Caco-2 (cell line): ENCODE results near the gene NDC80. TPM values are rescaled to one million over a fixed set of nuclear protein-coding genes. Genes with fewer than 3 reads are reported as not detected.
A peak's percentile ranks its signal among the peaks of the same experiment; 100 is the strongest.

Source experiments
- BruUV-seq: library from RNA; stranded (reverse); fragments of 400-500 nt; replicated peaks from 2 replicates; lab custom pipeline; 2021; lab: Mats Ljungman, UMichigan
- CTCF ChIA-PET: fragments of 300-600 bp; sonication (Branson Sonifier 250); formaldehyde crosslinking; loops from one replicate; lab custom pipeline; 2022; ENCODE audit warnings: antibody characterized with exemption; lab: Charles Lee
- POLR2A ChIA-PET: fragments of 300-600 bp; sonication (Branson Sonifier 250); formaldehyde crosslinking; loops from one replicate; lab custom pipeline; 2022; ENCODE audit warnings: antibody characterized with exemption; lab: Charles Lee
- DNase-seq, 2 experiments: peaks; one replicate each; pipeline versions ENCODE4 v3.0.0 to v3.0.0-alpha.2; 2020 to 2022
- H3K27me3 ChIP-seq: replicated peaks from 2 replicates; pipeline ENCODE4 v1.6.0; 2011; ENCODE audit warnings: low read length; ENCODE audit not compliant: control insufficient read depth, insufficient read depth
- H3K36me3 ChIP-seq: 2 replicates; pipeline ENCODE4 v1.5.1; 2011; ENCODE audit warnings: low read length; ENCODE audit not compliant: control insufficient read depth, insufficient read depth
- H3K4me1 ChIP-seq: fragments of 250-450 bp; sonication (Bioruptor Pico); 2 replicates; pipeline ENCODE4 v1.5.1; 2020; ENCODE audit warnings: mild to moderate bottlenecking
- H3K4me3 ChIP-seq: 2 replicates; pipeline ENCODE4 v1.5.1; 2011; ENCODE audit warnings: low read depth, mild to moderate bottlenecking, control low read depth, low read length
- H3K9me3 ChIP-seq: fragments of 250-450 bp; sonication (Bioruptor Pico); 2 replicates; pipeline ENCODE4 v1.5.1; 2020; ENCODE audit warnings: mild to moderate bottlenecking, moderate library complexity
- H3K27ac Mint-ChIP-seq: one replicate; pipeline ENCODE4 v1.8.0; 2022; ENCODE audit warnings: mixed read lengths; ENCODE audit not compliant: unreplicated experiment
- H3K27me3 Mint-ChIP-seq: one replicate; pipeline ENCODE4 v1.8.0; 2022; ENCODE audit warnings: mixed read lengths; ENCODE audit not compliant: insufficient read depth, unreplicated experiment
- H3K36me3 Mint-ChIP-seq: one replicate; pipeline ENCODE4 v1.8.0; 2022; ENCODE audit warnings: mild to moderate bottlenecking, mixed read lengths; ENCODE audit not compliant: insufficient read depth, unreplicated experiment
- H3K4me1 Mint-ChIP-seq: one replicate; pipeline ENCODE4 v1.8.0; 2022; ENCODE audit warnings: low read depth, mixed read lengths; ENCODE audit not compliant: unreplicated experiment
- H3K4me3 Mint-ChIP-seq: one replicate; pipeline ENCODE4 v1.8.0; 2022; ENCODE audit warnings: mild to moderate bottlenecking, moderate library complexity, mixed read lengths; ENCODE audit not compliant: unreplicated experiment
- H3K9me3 Mint-ChIP-seq: one replicate; pipeline ENCODE4 v1.8.0; 2022; ENCODE audit warnings: mixed read lengths; ENCODE audit not compliant: unreplicated experiment
- intact Hi-C: fragments of 100-400 bp; cut with micrococcal nuclease; formaldehyde crosslinking; loops from one replicate; pipeline ENCODE4 v1.10.0; 2022; ENCODE audit not compliant: unreplicated experiment
- total RNA-seq: library from RNA; stranded (reverse); gene quantifications from 2 replicates; pipeline ENCODE4 v1.2.3, GENCODE V29; 2022
- TF ChIP-seq, protein P1 (sequence below), 2 experiments: fragments of 200-600 bp in 1 of 2; IDR thresholded peaks; 1 replicate in 1 of 2; 2 replicates in 1 of 2; pipeline versions ENCODE4 v1.5.1 to v1.8.0; 2011 to 2022; ENCODE audit warnings: antibody characterized with exemption in 1 of 2, control low read depth in 1 of 2, inconsistent platforms in 1 of 2, low read depth in 1 of 2, low read length in 1 of 2, mild to moderate bottlenecking in 1 of 2, moderate library complexity in 1 of 2; ENCODE audit not compliant: insufficient read depth in 1 of 2, severe bottlenecking in 1 of 2, unreplicated experiment in 1 of 2

The NDC80 gene
- total RNA-seq, 1 experiment from 2014 or later = 52.6 TPM

DNA sequence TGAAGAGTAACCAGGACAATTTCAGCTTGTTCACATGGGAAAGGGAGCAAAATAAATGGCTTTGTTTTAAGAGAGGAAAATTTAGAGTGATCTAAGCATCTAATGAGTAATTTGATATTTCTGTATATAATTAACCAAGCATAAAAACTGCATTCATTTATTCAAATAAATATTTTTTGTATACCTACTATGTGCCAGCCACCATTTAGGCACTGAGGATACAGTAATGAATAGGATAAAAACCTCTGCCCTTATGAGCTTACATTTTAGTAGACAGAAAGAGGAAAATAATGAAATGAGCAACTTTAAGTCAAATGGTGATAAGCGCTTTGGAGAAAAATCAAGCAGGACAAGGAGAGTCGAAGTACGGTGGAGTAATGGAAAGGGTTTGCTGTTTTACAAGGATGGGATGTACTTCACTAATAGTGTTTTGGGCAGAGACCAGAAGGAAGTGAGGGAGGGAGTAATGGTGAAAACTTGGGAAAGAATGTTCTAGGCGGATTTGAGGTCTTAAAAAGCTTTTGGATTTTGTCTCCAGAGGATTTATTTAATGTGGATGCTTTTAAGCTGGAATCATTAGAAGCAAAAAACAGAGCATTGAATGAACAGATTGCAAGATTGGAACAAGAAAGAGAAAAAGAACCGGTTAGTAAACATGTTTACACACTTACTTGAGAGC lies 17.4 kb downstream of the NDC80 start:
- H3K27ac Mint-ChIP-seq = peak overlapping the region; percentile 27
- TF ChIP-seq, protein P1, sequence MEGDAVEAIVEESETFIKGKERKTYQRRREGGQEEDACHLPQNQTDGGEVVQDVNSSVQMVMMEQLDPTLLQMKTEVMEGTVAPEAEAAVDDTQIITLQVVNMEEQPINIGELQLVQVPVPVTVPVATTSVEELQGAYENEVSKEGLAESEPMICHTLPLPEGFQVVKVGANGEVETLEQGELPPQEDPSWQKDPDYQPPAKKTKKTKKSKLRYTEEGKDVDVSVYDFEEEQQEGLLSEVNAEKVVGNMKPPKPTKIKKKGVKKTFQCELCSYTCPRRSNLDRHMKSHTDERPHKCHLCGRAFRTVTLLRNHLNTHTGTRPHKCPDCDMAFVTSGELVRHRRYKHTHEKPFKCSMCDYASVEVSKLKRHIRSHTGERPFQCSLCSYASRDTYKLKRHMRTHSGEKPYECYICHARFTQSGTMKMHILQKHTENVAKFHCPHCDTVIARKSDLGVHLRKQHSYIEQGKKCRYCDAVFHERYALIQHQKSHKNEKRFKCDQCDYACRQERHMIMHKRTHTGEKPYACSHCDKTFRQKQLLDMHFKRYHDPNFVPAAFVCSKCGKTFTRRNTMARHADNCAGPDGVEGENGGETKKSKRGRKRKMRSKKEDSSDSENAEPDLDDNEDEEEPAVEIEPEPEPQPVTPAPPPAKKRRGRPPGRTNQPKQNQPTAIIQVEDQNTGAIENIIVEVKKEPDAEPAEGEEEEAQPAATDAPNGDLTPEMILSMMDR (IDR thresholded peaks at IDR 0.05; ENCODE audit: insufficient read depth in 1 of 2, low read depth in 1 of 2, low read length in 1 of 2, severe bottlenecking in 1 of 2, unreplicated experiment in 1 of 2) = no peak
- H3K36me3 Mint-ChIP-seq = peaks cover 49% of the 10 kb centered on the region
- intact Hi-C loops = no loop called here
- ChIA-PET POLR2A (no interaction called here), CTCF (no interaction called here)
- no peak overlapping the region for H3K4me3 Mint-ChIP-seq
- H3K9me3 Mint-ChIP-seq = no peaks in the 10 kb centered on the region
- no peaks in the 10 kb centered on the region for H3K27me3 ChIP-seq
- H3K27me3 Mint-ChIP-seq = no peaks in the 10 kb centered on the region
- no peaks in the 10 kb centered on the region for H3K4me1 ChIP-seq
- H3K9me3 ChIP-seq = no peaks in the 10 kb centered on the region
- TSS peak; percentile 44 for BruUV-seq
- no peak overlapping the region for H3K4me3 ChIP-seq
- H3K4me1 Mint-ChIP-seq = peaks cover 6% of the 10 kb centered on the region
- 0 out of 2 replicates have a peak, but pooled peaks cover 2% of the 10 kb centered on the region for H3K36me3 ChIP-seq
- DNase-seq = no peak

DNA sequence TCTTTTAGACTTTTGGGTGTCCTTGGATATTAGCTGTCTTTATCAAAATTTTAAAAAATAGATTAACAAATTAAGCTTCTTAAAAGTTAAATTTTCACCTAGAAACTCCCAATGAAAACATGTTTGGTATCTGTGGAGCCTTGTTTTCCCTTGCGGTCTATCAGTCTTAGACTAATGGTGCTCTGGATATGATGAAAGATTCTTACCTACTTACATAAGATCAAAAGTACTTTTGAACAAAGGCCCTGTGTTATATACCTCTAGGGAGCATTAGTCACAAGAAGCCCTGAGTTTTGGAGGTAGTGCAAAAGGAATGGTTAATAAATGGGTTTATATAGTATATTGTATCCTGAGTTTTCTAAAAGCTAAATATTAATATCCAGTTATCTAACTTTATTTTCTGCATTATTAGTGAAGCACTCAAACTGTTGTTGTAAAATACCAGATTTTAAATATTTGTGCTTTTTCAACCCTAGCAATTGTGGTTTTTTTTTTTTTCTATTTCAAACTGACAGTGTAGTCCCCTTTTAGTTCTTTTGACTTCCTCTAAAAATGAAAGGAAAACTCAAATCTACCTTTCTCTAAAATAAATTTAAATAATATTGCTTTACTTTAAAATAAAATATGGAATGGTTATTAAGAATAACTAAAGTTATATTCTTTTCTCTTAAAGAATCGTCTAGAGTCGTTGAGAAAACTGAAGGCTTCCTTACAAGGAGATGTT lies 18.1 kb downstream of the NDC80 start:
- no peaks in the 10 kb centered on the region for H3K27me3 ChIP-seq
- no peaks in the 10 kb centered on the region for H3K4me1 ChIP-seq
- Mint-ChIP-seq H3K4me3 (no peak overlapping the region), H3K27ac (no peak overlapping the region), H3K36me3 (peaks cover 55% of the 10 kb centered on the region), H3K27me3 (no peaks in the 10 kb centered on the region), H3K4me1 (peaks cover 6% of the 10 kb centered on the region), H3K9me3 (no peaks in the 10 kb centered on the region)
- POLR2A ChIA-PET = no interaction called here
- no TSS peak for BruUV-seq
- TF ChIP-seq, protein P1 (IDR thresholded peaks at IDR 0.05; ENCODE audit: insufficient read depth in 1 of 2, low read depth in 1 of 2, low read length in 1 of 2, severe bottlenecking in 1 of 2, unreplicated experiment in 1 of 2) = no peak
- intact Hi-C loops = no loop called here
- H3K36me3 ChIP-seq = 0 out of 2 replicates have a peak, but pooled peaks cover 2% of the 10 kb centered on the region
- H3K9me3 ChIP-seq = no peaks in the 10 kb centered on the region
- H3K4me3 ChIP-seq = no peak overlapping the region
- CTCF ChIA-PET = no interaction called here
- no peak for DNase-seq

DNA sequence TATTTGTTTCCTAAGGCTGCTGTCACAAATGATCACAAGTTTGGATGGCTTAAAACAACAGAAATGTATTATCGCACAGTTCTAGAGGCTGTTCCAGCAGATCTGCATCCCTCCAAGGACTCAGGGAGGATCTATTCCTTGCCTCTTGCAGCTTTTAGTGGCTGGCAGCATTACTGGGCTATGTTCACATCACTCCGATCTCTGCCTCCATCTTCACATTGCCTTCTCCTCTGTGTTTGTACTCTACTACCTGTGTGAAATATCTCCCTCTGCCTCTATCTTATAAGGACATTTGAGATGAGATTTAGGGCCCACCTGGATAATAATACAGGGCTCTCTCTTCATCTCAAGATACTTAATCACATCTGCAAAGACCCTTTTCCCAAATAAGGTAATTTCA lies 18.9 kb downstream of the NDC80 start:
- TF ChIP-seq, protein P1 (IDR thresholded peaks at IDR 0.05; ENCODE audit: insufficient read depth in 1 of 2, low read depth in 1 of 2, low read length in 1 of 2, severe bottlenecking in 1 of 2, unreplicated experiment in 1 of 2) = no peak
- Mint-ChIP-seq H3K27me3 (no peaks in the 10 kb centered on the region), H3K4me1 (peaks cover 6% of the 10 kb centered on the region), H3K9me3 (no peaks in the 10 kb centered on the region), H3K36me3 (peaks cover 60% of the 10 kb centered on the region), H3K27ac (no peak overlapping the region), H3K4me3 (no peak overlapping the region)
- intact Hi-C loops = no loop called here
- Histone ChIP-seq H3K4me1 (no peaks in the 10 kb centered on the region), H3K36me3 (0 out of 2 replicates have a peak, but pooled peaks cover 2% of the 10 kb centered on the region), H3K4me3 (no peak overlapping the region), H3K27me3 (no peaks in the 10 kb centered on the region), H3K9me3 (no peaks in the 10 kb centered on the region)
- DNase-seq = no peak
- ChIA-PET CTCF (no interaction called here), POLR2A (no interaction called here)
- no TSS peak for BruUV-seq
